ENCODE data around the gene NRXN2.

Gene NRXN2

GRCh38 chr11:64742087-64742888 lies 19.3 kb upstream of the NRXN2 start:
- TF ChIP-seq CTCF (IDR thresholded peaks at IDR 0.05; ENCODE audit: extremely low read depth, missing control alignments): no peak
- DNase-seq (ENCODE audit: low spot score): peak; percentile 74

GRCh38 chr11:64741375-64742086 lies 18.5 kb upstream of the NRXN2 start:
- TF ChIP-seq CTCF (IDR thresholded peaks at IDR 0.05; ENCODE audit: extremely low read depth, missing control alignments): no peak
- no peak for DNase-seq (ENCODE audit: low spot score)

GRCh38 chr11:64739871-64740270 lies 16.9 kb upstream of the NRXN2 start:
- TF ChIP-seq CTCF (IDR thresholded peaks at IDR 0.05; ENCODE audit: extremely low read depth, missing control alignments): no peak

GRCh38 chr11:64736654-64737053 lies 13.7 kb upstream of the NRXN2 start:
- TF ChIP-seq CTCF (IDR thresholded peaks at IDR 0.05; ENCODE audit: extremely low read depth, missing control alignments): no peak
- no peak for DNase-seq (ENCODE audit: low spot score)

More at GRCh38 chr11:64739871-64740270, 16.9 kb upstream of the NRXN2 start:
- no peak for DNase-seq (ENCODE audit: low spot score)

- TF ChIP-seq CTCF (IDR thresholded peaks at IDR 0.05; ENCODE audit: extremely low read depth, missing control alignments): no peak
- no peak for DNase-seq (ENCODE audit: low spot score)
These were observed 12.8 kb upstream of the NRXN2 start for GRCh38 chr11:64735725-64736259.

GRCh38 chr11:64734811-64735724 lies 12.1 kb upstream of the NRXN2 start:
- no peak for DNase-seq (ENCODE audit: low spot score)

More at GRCh38 chr11:64734811-64735724, 12.1 kb upstream of the NRXN2 start:
- TF ChIP-seq CTCF (IDR thresholded peaks at IDR 0.05; ENCODE audit: extremely low read depth, missing control alignments): no peak
